ENCODE data around the gene E2F3. TPM values are rescaled to one million over a fixed set of nuclear protein-coding genes. Genes with fewer than 3 reads are reported as not detected.

The E2F3 gene
- total RNA-seq, 1 experiment from 2014 or later = 6.7 TPM

DNA sequence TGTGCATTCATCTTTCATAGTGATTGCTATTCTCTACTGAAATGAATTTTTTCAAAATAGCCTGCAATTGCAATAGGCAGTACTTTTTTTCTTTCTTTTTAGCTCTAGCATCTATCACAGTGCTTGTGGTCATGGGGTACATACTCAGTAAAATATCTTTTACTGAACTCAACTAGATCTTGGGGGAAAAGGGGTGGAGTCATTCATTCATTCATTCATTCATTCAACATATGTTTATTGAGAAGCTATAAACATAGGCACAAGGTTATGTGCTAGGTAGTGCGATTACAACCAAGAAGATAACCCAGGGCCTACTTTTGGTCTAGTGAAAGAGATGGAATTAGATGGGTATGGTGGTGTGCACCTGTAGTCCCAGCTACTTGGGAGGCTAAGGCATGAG lies 131.2 kb downstream of the E2F3 start:
- DNase-seq (ENCODE audit: low read depth) = no peak

DNA sequence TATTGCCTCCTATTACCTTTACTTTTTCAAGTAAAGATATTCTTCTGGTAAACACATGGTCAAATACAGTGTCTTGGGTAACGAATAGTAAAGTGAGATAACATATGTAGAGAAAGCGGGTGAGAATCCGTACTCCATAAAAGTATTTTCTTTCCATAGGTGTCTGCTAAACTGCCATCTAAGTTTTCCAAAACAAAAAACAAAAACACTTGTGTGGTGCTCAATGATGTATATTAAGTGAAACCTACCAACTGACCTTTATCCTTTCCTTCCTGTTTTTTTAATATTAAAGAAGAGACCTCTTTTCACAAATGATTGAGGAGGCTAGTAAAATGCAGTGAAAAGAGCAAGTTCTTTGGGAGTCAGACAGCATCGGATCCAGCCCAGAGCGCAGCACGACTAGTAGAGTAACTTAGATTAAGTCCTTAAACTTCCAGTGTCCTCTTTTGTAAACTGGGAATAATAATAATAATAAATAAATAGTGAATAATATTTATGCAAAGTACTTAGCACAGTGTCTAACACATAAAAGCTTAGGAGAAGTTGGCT lies 132.1 kb downstream of the E2F3 start:
- DNase-seq (ENCODE audit: low read depth) = no peak

DNA sequence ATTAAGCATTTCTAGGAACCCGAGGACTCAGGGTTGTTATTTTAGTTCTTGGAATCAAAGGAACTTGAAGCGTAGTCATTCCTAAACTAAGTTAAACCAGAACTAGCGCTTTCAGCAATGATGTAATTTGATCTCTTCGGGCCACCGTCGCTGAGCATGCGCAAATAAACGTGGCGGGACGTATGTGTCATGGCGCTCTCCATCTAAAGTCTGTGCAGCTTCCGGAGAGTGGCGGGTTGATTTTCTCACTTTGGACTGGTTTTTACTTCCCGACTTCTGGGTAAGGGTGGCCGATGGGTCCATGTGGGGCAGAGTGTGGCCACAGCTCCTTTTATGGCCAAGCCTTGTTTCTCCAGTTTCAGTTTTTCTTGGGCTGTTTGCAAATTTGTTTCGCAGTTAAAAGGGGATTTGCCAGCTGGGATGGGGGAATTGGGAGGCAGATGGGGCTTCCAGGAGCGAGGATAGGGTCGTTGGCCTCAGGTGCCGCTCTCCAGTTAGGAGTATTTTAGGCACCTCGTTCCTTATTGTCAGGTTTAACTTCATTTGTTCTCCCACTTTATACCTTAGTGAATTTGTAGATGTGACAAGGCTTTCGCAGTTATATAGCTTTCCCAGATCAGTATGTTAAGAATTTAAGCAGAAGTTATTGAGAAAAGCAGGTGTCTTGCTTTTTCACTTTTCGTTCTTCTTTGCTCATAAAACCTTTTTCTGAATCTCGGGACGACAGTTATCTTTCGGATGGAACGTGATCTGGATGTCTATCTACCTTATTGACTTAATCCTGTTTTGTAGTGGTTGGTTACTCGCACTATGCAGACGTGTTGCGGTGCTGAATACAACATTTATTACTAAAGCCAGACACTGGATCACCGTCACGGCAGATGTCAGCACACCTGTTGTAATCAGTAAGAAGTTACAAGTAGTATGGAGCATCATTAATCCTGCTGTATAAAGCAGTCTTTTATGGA lies 132.9 kb downstream of the E2F3 start, which contains the start of gene CDKAL1:
CDKAL1 (plus strand) TSS at position 163 of the 968 bp plus-strand sequence. CDS start 11,894 bp downstream, outside the sequence.
- DNase-seq (ENCODE audit: low read depth) = peak; percentile 81

DNA sequence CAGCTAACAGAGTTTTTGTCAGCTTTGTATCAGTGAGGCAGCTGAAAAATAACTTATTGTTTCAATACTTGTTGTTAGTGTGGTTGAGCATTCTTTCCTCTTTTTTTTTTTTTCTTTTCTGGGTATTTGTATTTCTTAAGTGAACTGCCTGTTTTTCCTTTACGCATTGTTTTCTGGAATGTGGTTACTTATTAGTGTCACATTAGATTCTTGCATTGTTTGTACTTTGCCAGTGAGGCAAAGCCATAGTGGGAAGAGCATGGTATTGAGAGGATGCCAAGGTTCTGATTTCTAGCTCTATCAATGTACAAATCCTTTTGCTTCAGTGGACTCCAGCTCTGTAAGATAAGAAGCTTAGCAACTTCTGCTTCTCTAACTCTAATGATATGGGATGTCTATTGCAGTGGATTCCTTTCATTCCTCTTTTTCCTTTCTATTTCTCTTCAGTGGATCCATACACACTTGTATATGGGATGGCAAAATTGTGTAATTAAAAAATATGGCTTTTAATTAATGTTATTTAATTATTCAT lies 136.5 kb downstream of the E2F3 start:
- DNase-seq (ENCODE audit: low read depth) = no peak

DNA sequence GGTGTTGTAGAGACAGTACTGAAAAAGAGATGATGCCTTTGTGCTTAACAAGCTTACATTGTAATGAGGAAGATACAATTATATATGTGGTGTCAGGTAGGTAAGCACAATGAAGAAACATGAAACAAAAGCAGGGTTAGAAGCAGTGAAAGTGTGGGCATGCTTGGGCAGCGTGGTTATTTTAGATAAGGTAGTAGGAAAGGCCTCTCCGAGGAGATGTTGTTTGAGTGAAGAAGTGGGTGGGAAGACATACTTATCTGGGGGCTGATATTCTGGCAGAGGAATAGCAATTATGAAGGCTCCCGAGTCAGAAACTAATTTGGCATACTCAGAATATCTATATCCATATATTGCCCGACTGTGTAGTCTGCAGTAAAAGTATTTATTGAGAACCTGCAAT lies 137.2 kb downstream of the E2F3 start:
- DNase-seq (ENCODE audit: low read depth) = no peak

DNA sequence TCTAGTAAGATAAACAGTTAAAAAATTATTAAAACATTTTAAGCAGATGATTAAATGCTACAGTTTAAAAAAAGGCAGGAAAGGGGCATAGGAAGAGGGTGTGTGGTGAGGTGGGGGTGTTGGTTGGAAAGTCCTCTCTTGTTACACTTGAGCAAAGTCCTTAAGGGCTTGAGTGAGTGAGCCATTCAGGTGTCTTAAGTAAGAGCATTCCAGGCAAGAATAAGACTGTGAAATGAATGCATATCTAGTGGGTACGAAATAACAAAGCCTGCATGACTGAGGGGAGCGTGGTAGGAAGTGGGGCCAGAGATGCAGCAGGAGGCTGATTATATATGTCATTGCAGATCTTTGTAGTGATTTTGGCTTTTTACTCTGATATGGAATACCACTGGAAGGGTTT lies 137.7 kb downstream of the E2F3 start:
- no peak for DNase-seq (ENCODE audit: low read depth)

DNA sequence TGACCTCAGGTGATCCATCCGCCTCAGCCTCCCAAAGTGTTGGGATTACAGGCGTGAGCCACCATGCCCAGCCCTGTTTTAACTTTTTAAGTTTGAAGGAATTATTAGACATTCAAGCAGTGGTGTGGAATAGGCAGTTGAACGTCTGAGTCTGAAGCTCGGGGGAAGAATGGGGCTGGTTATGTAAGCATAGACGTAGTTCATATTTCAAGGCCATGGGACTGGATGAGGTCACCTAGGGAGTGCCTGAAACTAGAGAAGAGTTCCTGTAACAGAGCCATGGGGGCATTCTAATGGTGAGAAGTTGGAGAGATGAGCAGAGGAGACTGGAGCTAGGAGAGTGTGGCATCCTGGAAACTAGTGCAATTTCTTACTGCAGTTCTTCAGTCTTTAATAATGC lies 139.0 kb downstream of the E2F3 start:
- DNase-seq (ENCODE audit: low read depth) = no peak

DNA sequence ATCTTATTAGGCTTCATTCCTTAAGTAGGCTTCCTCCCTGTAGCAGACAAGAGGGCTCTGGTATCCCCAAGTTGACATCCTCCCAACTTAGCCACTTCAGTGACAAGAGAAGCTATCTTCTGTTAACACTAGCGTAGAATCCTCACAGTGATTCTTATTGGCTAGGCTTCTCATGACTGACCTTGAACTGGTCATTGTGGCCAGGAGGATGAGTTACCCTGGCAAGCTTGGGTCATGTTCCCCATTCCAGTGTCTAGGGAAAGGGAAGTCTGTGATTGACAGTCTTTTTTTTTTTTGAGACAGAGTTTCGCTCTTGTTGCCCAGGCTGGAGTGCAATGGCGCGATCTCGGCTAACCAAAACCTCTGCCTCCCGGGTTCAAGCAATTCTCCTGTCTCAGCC lies 139.7 kb downstream of the E2F3 start:
- DNase-seq (ENCODE audit: low read depth) = no peak

DNA sequence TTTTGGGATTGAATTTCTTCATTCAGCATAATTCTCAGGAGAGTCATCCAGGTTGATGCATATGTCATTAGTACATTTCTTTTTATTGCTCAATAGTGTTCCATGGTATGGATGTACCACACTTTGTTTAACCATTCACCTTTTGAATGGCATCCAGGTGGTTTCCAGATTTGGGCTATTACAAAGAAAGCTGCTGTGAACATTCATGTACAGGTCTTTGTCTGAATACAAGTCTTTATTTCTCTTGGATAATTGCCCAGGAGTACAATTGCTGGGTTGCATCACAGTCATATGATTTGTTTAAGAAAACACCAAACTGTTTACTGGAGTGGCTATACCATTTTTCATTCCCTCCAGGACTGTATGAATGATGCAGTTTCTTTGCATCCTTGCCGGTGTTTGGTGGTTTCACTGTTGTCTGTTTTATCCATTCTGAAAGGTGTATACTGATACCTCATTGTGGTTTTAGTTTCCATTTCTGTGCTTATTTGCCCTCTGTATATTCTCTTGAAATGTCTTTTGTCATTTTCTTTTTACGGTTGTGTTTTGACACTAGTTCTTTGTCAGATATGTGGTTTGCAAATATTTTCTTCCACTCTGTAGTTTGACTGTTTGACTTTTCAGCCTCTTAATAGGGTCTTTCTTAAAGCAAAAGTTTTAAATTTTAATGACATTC lies 141.4 kb downstream of the E2F3 start:
- DNase-seq (ENCODE audit: low read depth) = peak; percentile 67

Small RNAs within 50 kb of the gene (small RNA-seq; reads per million reads assigned to genes)
- not detected for gene RF00019
- gene RNU6-141P = not detected

Other genes starting within 250 kb of the E2F3 start
- gene MBOAT1, start 189.4 kb upstream of the E2F3 start, total RNA-seq (2014; rRNA removed; shearing (Covaris generic)) = 8.7 and 9.3 TPM in 2 replicates
- gene CDKAL1, start 132.6 kb downstream of the E2F3 start, total RNA-seq (2014; rRNA removed; shearing (Covaris generic)) = 12.8 and 13.5 TPM in 2 replicates